ENCODE measurements around the gene GPR132. TPM values are rescaled to one million over a fixed set of nuclear protein-coding genes. Genes with fewer than 3 reads are reported as not detected.

Gene GPR132
- total RNA-seq, 4 donors from 2014 or later: 0.20 to 11.6 (median 2.1) TPM

DNA sequence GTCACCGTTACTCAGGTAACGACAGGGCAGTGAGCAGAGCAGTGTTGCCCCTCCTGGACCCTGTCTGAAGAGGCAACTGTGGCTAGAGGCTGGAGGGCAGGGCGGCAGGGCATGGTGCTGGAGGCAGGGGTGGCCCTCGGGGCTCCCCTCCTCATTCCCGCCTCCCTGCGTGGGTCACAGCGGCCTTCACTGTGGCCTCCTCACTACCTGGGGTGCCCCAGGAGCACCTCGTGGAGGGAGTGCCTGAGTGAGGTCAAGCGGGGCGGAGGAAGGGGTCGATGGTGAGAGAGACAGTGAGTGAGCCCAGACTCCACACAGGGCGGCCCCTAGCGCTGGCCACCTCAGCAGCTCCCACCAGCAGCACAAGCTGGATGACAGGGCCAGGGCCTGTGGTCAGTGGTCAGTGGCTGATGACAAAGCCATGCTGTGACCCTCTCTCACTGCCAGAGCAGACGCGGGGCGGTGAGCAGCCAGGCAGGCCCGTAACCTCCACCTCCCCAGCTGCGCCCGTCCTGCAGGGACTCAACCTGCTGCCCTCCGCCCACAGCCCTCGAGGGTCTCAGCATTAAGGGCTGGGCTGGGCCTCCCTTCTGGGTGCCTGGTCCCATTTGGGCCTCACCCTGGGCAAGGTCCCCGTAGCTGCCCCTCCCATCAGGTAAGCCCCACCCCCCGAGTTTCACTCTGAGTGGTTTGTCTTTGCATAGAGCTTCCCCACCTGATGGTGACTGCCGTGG lies 17.8 kb downstream of the GPR132 start:
- H3K36me3 ChIP-seq: no peaks in the 10 kb centered on the region

DNA sequence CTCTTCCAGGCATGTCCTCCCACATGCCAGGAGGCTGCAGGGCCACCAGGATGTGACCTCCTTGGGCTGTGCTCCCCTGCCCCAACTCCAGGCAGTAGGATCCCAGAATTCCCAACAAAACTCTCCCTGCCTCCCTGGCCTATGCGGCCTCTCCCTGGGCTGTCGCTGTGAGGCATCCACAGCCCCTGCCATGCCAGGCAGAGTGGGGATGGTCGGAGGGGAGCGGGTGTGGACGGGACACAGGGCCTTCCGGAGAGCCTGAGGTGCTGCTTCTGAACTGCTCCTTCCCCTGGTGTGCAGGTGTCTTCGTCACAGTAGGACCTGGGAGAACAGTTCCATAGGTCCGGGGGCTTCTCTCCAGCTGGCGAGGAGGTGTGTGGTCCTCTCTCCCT lies 18.3 kb downstream of the GPR132 start:
- Histone ChIP-seq H3K36me3 (no peaks in the 10 kb centered on the region), H3K9me3 (no peaks in the 10 kb centered on the region), H3K4me3 (no peak overlapping the region), H3K4me1 (peaks cover 0 to 7% (median 4%) of the 10 kb centered on the region in 4 donors), H3K27me3 (peaks cover 10% of the 10 kb centered on the region), H3K27ac (no peak overlapping the region)
- DNase-seq: no peak
- intact Hi-C loops (cut with DNase I; ENCODE audit: low total_unique reads): loop anchor here (5.0 kb wide), 2 partner anchors 35 to 70 kb away; partner anchors contain the start of gene AHNAK2
- in situ Hi-C loops (cut with MboI; ENCODE audit: low pct_ligation_motif_present in 1 of 4, low pct_unique_long_range_greater_than_20kb in 1 of 4, low sequenced_read_pairs in 3 of 4): loop anchor here in 1 of 4 donors (10.0 kb wide), 1 partner anchor 72 kb away; the partner anchor contains the start of gene AHNAK2
- WGBS, 2 donors (ENCODE audit: low coverage in 1 of 2): 95% methylated on average over 9 of the region's 9 CpGs; no CpG with 5 or more reads in 1 of the 2 donors
- TF ChIP-seq POLR2A (IDR thresholded peaks at IDR 0.05) (no peak), EP300 (IDR thresholded peaks at IDR 0.05; ENCODE audit: low read depth) (no peak), POLR2AphosphoS5 (IDR thresholded peaks at IDR 0.05) (no peak), CTCF (IDR thresholded peaks at IDR 0.05) (no peak)

More for the DNA sequence above, 17.8 kb downstream of the GPR132 start:
- in situ Hi-C loops (cut with MboI; ENCODE audit: low pct_ligation_motif_present in 1 of 4, low pct_unique_long_range_greater_than_20kb in 1 of 4, low sequenced_read_pairs in 3 of 4): loop anchor here in 1 of 4 donors (10.0 kb wide), 1 partner anchor 73 kb away; the partner anchor contains the start of gene AHNAK2
- Histone ChIP-seq H3K27me3 (peaks cover 10% of the 10 kb centered on the region), H3K27ac (no peak overlapping the region), H3K4me1 (peaks cover 0 to 7% (median 4%) of the 10 kb centered on the region in 4 donors), H3K9me3 (no peaks in the 10 kb centered on the region), H3K4me3 (no peak overlapping the region)
- intact Hi-C loops (cut with DNase I; ENCODE audit: low total_unique reads): loop anchor here (5.0 kb wide), 2 partner anchors 35 to 70 kb away; partner anchors contain the start of gene AHNAK2
- 81% methylated on average over 20 of the region's 24 CpGs; no CpG with 5 or more reads in 1 of the 2 donors for WGBS, 2 donors (ENCODE audit: low coverage in 1 of 2)
- no peak for DNase-seq
- TF ChIP-seq POLR2AphosphoS5 (IDR thresholded peaks at IDR 0.05) (no peak), CTCF (IDR thresholded peaks at IDR 0.05) (no peak), POLR2A (IDR thresholded peaks at IDR 0.05) (no peak), EP300 (IDR thresholded peaks at IDR 0.05; ENCODE audit: low read depth) (no peak)

- peak; percentile 94 for DNase-seq
- TF ChIP-seq POLR2AphosphoS5 (IDR thresholded peaks at IDR 0.05) (peak in 2 of 3 donors; percentile 15 to 24), POLR2A (IDR thresholded peaks at IDR 0.05) (no peak), CTCF (IDR thresholded peaks at IDR 0.05) (peak; percentile 99 to 100 (median 100)), EP300 (IDR thresholded peaks at IDR 0.05; ENCODE audit: low read depth) (no peak)
- in situ Hi-C loops (cut with MboI; ENCODE audit: low pct_ligation_motif_present in 1 of 4, low pct_unique_long_range_greater_than_20kb in 1 of 4, low sequenced_read_pairs in 3 of 4) (loop anchor here in 1 of 4 donors (10.0 kb wide), 1 partner anchor 71 kb away; the partner anchor contains the start of gene AHNAK2), intact Hi-C loops (cut with DNase I; ENCODE audit: low total_unique reads) (loop anchor here (2.0 to 5.0 kb wide), 3 partner anchors 34 to 149 kb away; partner anchors contain the start of gene AHNAK2)
- Histone ChIP-seq H3K36me3 (no peaks in the 10 kb centered on the region), H3K27me3 (peaks cover 10% of the 10 kb centered on the region), H3K4me3 (no peak overlapping the region), H3K27ac (no peak overlapping the region), H3K4me1 (peaks cover 0 to 7% (median 4%) of the 10 kb centered on the region in 4 donors), H3K9me3 (no peaks in the 10 kb centered on the region)
- 7% methylated on average over 41 of the region's 42 CpGs; no CpG with 5 or more reads in 1 of the 2 donors for WGBS, 2 donors (ENCODE audit: low coverage in 1 of 2)
Observed at GRCh38 chr14:105045710-105046326, 19.4 kb downstream of the GPR132 start.

- Histone ChIP-seq H3K27me3 (peaks cover 10% of the 10 kb centered on the region), H3K27ac (no peak overlapping the region), H3K36me3 (no peaks in the 10 kb centered on the region), H3K4me3 (no peak overlapping the region), H3K9me3 (no peaks in the 10 kb centered on the region), H3K4me1 (peaks cover 0 to 4% (median 1%) of the 10 kb centered on the region in 4 donors)
- TF ChIP-seq POLR2AphosphoS5 (IDR thresholded peaks at IDR 0.05) (no peak), POLR2A (IDR thresholded peaks at IDR 0.05) (no peak), CTCF (IDR thresholded peaks at IDR 0.05) (no peak), EP300 (IDR thresholded peaks at IDR 0.05; ENCODE audit: low read depth) (no peak)
- DNase-seq: no peak
- in situ Hi-C loops (cut with MboI; ENCODE audit: low pct_ligation_motif_present in 1 of 4, low pct_unique_long_range_greater_than_20kb in 1 of 4, low sequenced_read_pairs in 3 of 4) (loop anchor here in 2 of 4 donors (5.0 to 10.0 kb wide), 2 partner anchors 69 to 71 kb away; partner anchors contain the start of gene AHNAK2 (in 1 of the 2)), intact Hi-C loops (cut with DNase I; ENCODE audit: low total_unique reads) (loop anchor here (2.0 kb wide), 1 partner anchor 147 kb away; no protein-coding TSS in a partner anchor)
- WGBS, 2 donors (ENCODE audit: low coverage in 1 of 2): 78 to 90% methylated on average over 3 to 7 of the region's 7 CpGs
Observed at GRCh38 chr14:105043641-105044040, 21.6 kb downstream of the GPR132 start.
